ENCODE results near the gene FSIP1.

The FSIP1 gene

DNA sequence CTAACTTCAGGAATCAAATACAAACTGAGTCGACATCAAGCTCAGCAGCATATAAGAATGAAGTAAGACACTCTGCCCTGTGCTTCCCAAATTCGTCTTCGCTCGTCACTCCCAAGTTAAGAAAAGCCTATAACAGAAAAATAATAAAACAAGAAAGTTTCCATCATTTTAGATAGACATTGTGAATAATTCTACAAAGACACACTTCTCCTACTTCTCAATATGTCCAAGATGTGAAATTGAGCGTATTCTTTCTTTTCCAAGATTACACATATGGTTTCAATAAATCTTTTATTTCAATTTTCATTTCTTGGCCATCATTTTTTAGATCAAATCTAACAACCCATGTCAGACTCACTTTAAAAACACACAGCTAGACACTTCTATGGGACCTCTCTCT is 85.1 kb downstream of the FSIP1 start:
- TF ChIP-seq, protein P1, sequence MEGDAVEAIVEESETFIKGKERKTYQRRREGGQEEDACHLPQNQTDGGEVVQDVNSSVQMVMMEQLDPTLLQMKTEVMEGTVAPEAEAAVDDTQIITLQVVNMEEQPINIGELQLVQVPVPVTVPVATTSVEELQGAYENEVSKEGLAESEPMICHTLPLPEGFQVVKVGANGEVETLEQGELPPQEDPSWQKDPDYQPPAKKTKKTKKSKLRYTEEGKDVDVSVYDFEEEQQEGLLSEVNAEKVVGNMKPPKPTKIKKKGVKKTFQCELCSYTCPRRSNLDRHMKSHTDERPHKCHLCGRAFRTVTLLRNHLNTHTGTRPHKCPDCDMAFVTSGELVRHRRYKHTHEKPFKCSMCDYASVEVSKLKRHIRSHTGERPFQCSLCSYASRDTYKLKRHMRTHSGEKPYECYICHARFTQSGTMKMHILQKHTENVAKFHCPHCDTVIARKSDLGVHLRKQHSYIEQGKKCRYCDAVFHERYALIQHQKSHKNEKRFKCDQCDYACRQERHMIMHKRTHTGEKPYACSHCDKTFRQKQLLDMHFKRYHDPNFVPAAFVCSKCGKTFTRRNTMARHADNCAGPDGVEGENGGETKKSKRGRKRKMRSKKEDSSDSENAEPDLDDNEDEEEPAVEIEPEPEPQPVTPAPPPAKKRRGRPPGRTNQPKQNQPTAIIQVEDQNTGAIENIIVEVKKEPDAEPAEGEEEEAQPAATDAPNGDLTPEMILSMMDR (IDR thresholded peaks at IDR 0.05; ENCODE audit: control extremely low read depth, extremely low read depth, low read depth, missing control alignments): no peak
- DNase-seq (ENCODE audit: extremely low spot score): no peak
- ChIA-PET POLR2A (no interaction called here), CTCF (no interaction called here)

DNA sequence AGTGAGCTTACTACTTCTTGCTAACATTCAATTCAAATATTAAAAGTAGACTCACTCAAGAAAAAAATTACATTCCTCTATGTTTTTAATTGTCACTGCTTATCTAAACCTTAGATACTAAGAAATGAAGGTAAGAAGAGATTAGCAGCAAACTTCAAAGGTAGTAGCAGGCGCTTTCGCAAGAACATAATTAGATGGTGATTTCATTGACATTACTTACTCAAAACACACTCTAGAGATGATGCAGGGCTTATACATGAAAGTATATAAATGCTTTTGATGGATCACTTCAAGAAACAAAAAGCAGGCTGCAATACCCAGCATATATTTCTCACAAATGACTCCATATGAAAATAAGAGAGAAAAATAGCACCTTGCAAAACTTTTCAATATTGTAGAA is 86.8 kb downstream of the FSIP1 start:
- ChIA-PET CTCF (interaction anchor here (1.5 kb wide), 2 partner anchors 10 to 11 kb away, joined by 4 to 6 read pairs; no protein-coding TSS in a partner anchor), POLR2A (no interaction called here)
- no peak for DNase-seq (ENCODE audit: extremely low spot score)
- TF ChIP-seq, protein P1 (IDR thresholded peaks at IDR 0.05; ENCODE audit: control extremely low read depth, extremely low read depth, low read depth, missing control alignments): no peak

DNA sequence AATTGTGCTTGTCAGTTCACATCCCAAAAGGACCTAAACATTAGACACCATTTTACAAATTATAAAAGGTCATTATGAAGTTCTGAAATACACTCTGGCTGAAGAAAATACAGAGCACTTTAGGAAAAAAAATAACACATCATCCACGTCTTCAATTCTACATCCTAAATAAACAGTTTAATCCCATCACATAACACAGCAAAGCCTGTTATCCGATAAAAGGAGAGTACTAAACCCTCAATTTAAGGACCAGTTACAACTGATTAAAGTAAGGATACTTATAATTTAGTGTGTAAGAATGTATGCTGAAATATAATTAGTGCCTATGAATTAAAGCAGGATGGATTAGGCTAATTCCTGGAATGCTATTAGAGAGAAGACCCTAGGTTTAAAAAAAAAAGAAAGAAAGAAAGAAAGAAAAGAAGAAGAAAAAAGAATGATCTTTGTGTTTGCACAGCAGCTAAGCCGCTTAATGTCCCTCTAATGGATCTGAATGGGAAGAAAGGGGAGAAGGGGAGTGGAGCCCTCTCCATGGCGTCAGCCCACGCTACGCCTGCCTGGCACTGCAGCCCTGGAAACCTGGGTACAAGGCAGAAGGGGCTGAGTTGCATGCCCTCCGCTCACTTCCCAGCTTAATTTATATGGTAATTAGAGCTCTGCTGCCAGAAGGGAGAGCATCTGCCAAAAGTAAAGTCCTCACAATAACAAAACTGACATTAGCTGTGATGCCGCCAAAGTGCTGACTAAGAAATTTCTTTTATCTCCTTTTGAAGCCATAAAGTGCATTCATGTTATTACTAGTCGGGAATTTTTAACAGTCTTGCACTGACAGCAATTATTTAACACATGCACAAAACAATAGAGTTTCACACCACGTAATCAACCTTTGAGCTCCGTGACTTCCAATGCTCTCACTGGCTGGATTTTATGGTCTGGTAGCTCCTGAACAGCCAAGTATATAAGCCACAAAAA is 90.0 kb downstream of the FSIP1 start:
- POLR2A ChIA-PET: no interaction called here
- CTCF ChIA-PET: interaction anchor here (0.7 to 1.7 kb wide), 5 partner anchors 11 to 65 kb away, joined by 3 to 9 read pairs (median 3); no protein-coding TSS in a partner anchor
- no peak for DNase-seq (ENCODE audit: extremely low spot score)
- TF ChIP-seq, protein P1 (IDR thresholded peaks at IDR 0.05; ENCODE audit: control extremely low read depth, extremely low read depth, low read depth, missing control alignments): no peak

DNA sequence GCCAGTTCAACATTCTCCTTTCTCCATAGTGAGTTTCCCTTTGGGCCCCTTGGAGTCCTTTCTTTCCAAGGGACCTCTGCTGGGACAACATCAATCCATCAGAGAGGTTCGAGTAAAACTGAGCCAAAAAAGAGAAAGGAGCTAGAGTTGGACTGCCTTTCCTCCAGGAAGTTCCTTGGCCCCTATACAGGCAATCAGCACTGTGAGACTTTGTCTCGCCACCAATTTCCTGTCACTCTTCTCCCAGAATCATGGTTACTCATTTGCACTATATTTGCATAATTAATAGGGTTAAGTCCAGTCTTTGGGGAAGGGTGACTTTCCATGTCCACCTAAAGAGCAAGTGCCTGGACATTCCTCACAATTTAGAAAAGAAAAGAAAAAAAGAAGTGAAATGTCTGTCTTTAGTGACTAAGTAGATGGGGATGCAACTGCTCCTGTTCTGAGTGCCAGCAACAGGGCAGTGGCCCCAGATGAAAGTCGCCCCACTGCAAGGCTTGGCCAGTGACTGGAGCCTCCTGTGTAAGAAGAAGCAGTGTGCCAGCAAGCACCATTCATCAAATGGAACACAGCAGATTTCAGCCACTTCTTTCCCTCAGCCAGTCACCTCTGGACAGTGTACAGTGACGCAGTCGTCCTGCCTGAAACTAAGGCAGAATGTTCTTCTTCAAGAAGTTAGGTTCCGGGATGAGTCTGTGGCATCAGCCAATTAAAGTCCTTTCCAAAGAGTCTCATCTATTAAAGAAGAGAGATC is 91.6 kb downstream of the FSIP1 start:
- TF ChIP-seq, protein P1 (IDR thresholded peaks at IDR 0.05; ENCODE audit: control extremely low read depth, extremely low read depth, low read depth, missing control alignments): no peak
- no peak for DNase-seq (ENCODE audit: extremely low spot score)
- ChIA-PET POLR2A (no interaction called here), CTCF (no interaction called here)

DNA sequence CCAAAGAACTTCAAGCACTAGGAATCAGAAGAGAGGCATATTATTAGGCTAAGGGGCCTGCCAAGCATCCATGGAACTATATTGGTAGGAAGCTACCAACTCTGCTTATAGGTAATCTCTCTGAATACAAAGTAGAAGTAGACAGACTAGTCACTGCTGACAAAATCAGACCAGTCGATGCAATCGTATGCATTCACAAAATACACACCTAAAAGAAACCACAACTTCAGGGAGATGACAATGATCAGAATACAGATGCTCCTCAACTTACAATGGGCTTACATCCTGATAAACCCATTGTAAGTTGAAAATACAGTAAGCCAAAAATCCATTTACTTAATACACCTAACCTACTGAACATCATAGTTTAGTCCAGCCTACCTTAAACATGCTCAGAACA is 94.7 kb downstream of the FSIP1 start:
- TF ChIP-seq, protein P1 (IDR thresholded peaks at IDR 0.05; ENCODE audit: control extremely low read depth, extremely low read depth, low read depth, missing control alignments): no peak
- no peak for DNase-seq (ENCODE audit: extremely low spot score)
- ChIA-PET CTCF (interaction anchor here (1.0 to 2.8 kb wide), 3 partner anchors 12 to 69 kb away, joined by 4 to 53 read pairs (median 8); no protein-coding TSS in a partner anchor), POLR2A (no interaction called here)

DNA sequence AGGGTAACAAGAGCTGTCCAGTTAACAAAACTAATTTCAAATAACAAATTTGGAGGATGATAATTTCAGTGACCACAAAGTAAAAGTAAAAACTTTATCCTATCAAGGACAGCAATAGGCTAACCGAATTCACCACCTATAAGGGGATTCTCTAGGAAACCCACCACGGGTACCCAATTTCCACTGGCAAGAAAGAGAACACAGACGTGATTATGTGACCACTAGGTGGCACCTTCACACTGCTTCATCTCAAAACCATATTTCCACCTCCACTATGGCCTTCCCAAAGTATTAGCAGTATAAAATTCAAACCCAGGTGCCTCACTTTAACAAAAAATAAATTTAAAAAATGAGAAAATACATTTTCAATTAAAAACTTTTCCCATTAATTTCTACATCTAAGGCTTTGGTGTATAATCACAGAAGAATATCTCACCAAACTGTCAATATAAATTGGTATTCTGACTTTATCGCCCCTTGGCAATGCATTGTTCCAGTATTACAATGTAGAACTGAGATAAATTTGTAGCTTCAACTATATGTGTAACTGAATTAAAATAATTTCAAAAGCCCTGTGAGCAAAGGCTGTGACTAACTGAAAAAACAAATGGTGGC is 96.5 kb downstream of the FSIP1 start:
- ChIA-PET POLR2A (no interaction called here), CTCF (interaction anchor here (0.6 to 2.8 kb wide), 28 partner anchors 9 to 588 kb away, joined by 3 to 53 read pairs (median 4); no protein-coding TSS in a partner anchor)
- peak; percentile 40 for DNase-seq (ENCODE audit: extremely low spot score)
- TF ChIP-seq, protein P1 (IDR thresholded peaks at IDR 0.05; ENCODE audit: control extremely low read depth, extremely low read depth, low read depth, missing control alignments): peak; percentile 71
